HG02973 (cell line): ENCODE measurements around the gene CRIM1.

ENCODE experiments used
- ATAC-seq: cut with Tn5 transposase; IDR thresholded peaks from one replicate; pipeline ENCODE4 v1.9.1; 2021; ENCODE audit warnings: moderate library complexity; ENCODE audit not compliant: unreplicated experiment

CRIM1 gene

DNA sequence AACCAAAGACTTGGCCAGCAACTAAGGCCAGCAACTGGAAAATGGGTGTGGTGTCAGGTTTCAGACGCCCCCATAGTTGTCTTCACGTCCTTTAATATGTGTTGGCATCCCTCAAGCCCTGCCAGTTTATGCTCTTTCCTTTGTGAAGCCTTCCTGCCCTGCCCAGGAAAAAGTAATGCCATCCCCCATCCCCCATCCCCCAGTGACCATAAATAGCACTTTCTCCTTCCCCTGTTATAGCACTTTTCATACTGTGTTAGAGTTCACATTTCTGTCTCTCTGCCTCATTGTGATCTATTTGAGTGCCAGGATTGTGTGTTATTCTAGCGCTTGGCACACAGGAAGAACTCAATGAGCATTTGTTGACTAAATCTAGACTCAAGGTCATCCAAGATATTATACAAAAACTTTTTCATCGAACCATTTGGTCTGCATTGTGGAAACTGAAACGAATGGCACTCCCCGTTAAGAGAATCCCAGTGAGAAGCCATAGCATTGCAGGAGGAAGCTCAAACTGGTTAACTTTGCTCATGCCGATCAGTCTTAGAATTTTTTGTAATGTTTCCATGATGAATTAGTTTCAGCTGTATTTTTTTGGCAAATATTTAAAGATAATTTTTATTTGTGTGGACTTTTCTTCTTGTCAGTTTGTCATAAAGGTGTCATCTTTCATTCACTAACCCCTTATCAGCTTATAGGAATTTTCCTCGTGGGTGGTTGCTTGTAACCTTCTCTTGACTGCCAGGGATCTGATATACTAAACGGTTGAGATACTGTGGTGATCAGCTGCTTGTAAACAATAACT is 15.7 kb downstream of the CRIM1 start:
- no peak for ATAC-seq

DNA sequence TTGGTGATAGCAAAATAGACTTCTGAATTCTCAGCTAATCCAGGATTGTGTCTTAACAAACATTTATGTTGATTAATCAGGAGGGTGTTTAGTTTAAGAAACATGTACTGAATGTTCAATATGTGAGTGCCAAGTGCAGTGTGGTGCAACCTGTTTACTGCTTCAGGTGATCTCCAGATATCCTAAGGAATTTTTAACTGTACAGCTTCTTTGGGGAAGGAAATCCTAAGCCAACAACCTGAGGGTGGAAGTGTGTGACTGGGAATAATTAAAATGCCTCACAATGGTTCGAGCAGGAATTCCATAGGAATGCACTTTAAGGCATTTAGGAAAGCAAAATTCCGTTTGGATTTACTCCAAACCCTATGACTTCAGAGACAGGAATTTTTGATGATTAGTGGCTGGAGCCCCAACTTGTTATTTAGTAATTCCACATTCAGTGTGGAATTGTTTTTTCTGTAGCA is 16.4 kb downstream of the CRIM1 start:
- no peak for ATAC-seq

DNA sequence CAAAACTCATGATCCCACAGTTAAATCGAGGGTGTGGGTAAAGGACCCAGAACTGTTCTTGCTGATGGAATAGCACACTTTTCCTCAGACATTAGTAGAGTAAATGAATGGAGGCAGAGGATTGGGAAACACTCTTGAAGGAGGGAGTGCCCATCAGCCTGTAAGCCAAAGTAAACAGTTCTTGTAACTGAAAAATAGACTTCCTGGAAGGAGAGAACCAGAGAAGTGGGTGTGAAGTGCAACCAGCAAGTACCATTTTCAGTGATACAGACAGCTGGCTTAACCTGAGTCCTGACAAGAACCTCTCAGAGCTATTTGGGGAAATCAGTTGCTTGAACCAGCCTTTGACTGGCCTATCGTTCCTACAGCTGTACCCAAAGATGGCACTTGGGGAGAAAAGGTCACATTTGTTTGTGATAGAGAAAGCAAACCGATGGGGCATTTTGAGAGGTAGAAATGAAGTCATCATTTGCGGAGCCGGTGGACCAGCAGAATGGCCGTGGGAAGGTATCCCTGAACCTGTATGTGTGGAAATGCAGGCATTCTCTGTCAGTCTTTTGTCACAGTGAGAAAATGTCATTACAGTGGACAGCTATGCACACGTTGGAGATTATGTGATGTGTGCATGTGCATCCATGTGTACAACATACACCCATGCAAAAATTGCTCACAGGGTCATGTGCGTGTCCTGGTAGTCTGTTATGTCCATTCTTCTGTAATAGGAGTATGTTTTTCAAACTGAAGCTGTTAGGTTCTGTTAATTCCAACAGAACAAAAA is 17.8 kb downstream of the CRIM1 start:
- no peak for ATAC-seq

DNA sequence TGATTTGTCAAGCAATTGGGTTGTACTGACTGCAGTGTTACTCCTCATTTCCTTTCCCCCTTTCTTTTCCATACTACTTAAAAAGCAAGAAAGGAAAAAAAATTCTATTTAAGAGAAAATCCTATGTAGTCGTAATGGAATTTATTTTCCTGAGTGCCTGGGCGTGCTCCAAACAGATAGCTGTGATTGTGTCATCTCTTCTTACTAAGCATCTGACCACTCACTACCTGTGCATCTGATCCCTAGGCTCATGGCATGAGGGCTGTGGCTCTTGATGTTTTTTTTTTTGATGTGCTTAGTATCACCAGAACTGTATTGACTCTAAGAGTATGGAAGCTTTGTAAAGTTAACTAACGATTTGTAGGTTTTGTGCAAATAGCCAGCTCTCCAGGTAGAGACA is 19.0 kb downstream of the CRIM1 start:
- no peak for ATAC-seq

DNA sequence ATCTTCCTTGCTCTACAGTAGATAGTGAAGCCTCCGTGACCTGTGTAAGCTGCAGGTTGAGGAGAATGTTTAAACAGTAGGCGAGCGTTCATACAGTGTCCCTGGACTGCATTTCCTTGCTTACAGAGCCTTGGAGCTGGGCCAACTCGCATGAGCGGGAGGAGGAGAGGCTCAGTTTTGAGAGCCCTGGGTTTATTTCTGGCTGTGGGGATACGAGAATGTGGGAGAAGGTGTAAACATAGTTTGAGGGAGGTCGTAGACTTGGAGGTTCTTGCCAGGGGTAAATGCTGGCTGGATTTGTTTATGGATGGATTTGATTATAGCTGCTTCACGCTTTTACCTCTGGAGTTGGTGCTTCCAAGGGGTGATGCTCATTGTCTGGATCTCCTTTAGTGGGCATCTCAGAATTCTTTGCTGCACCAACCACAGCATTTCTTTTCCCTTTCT is 20.8 kb downstream of the CRIM1 start:
- no peak for ATAC-seq

DNA sequence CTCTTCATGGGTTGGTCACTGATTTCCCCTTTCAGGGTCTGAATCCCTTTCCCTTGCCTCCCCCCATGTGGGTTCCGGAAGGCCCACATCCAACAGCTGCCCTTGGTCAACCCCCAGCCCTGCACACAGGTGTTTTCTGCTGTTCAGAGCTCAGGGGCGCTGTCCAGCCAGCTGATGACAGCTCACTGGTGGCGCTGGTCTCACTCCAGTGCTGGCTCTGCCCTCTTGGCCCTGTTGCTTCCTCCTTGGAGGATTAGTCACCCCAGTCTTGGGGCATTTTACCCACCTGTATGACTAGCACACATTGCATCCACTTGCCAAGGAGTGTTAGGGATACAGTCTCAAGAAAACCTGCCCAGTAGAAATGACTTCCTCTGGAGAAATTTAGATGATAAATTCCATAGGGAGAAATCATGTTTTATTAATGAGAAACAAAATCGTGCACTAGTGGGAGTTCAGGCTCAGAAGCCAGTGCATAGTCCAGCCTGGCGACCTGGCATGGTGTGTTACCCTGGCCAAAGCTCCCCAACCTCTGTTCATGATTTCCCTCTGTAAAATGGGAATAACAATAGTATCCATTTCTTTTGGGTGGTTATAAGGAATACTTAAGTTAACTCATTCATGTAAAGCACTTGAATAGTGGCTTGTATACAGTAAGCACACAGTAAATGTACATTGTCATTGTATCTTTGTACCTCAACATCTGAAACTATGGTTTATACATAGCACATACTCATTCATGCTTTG is 21.6 kb downstream of the CRIM1 start:
- ATAC-seq = no peak

DNA sequence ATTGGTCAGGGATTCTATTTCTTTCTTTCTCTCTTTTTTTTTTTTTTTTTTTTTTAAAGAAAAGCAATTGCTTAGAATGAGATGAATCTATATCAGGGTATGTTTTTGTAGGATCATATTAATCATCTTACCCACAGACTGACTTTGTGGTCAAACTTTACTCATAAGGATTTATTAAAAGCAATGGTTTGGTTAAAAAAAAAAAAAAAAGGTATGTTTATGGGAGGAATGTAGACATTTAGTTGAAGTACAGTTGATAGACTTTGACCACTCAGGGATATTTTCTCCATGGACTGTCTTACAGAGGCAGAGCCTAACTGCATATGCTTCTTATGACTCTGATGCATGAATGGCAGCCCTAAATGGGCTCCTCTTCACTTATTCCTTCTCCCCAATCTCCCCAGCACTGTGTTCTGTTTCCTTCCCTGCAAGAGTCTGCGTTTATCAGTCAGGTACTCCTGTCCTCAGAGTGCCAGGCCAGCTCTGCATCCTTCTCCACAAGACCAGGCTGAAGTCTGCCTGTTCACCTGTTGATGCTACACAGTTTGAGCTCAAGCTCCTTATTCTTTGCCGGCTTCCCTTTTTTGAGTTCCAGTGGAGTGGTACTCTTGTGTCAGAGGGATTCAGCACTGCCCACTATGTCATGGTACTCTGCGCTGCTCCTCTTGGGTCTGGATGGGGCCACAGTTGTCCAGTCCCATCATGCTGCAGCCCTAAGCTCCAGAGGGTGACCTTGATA is 24.3 kb downstream of the CRIM1 start:
- ATAC-seq = no peak

DNA sequence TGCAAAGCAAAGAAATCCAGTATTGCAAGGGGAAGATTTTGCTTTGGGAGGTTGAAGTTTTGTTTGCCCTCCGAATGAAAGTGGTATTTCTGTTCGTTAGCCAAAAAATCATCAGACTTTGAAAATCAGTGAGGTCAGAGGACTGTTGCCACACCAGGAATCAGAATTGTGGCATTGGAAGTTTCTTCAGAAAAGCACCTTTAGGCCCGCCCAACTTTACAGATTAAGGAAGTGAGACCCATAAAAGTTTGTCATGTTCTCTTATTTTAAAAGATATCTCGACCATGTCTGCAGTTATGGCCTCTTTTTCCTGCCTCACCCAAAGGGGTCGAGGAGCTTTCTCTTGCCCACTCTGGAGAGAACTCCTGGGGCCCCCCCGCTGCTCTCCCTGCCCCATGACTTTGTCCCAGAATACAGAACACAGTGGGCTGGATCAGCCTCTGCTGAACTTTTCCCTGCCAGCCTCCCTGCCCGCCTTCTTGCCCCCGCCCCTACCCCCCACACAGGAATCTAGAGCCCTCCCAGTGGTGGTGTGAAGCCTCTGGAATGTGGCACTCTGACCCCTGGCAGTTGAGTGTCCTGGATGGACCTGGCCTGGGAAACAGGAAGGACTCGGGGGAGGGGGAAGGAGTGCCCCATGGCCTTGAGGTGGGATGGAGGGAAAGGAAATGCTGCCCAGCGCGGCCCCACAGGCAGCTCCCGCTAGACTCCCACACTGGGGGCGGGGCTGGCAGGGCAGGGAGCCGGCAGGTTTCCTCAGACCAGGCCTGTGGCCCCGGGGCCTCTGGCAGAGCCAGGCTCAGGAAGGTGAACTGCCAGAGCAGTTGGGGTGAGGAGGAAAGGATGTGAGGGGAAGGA is 25.3 kb downstream of the CRIM1 start:
- no peak for ATAC-seq

DNA sequence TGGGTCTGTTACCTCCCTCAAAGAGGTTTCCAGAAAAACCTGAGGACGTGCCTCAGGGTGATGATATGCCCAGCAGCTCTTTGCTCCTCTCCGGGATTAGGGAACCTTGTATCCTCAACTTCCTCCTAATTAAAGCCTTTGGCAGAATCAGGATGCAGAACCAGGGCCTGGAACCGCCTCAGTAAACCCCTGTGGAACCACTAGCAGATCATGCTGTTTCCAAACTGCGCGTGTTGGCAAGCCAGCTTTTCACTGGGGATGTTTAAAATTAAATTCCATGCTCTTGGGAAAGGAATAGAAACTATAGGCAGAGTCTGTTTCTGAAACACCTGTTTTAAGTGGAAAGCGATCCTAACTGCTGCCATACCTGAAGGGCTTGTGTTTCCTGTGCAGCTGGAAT is 26.4 kb downstream of the CRIM1 start:
- ATAC-seq = no peak

DNA sequence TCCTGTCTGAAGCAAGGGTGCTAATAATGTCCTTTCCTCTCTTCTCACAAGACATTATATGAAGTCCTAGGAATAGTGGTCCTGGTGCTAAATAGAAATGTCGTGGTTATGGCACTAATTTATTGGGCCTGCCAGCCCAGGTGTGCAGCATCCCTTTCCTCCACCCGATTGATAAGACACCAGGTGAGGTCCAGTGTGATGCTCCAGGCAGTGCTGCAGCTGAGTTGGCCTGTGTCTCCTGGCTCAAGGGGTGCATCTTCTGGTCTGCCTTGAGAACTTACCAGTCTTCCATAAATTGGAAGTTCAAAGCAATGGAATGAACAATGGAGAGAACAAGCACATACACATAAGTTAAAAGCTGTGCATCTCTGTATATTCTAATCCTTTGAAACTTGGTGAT is 26.9 kb downstream of the CRIM1 start:
- ATAC-seq = no peak

DNA sequence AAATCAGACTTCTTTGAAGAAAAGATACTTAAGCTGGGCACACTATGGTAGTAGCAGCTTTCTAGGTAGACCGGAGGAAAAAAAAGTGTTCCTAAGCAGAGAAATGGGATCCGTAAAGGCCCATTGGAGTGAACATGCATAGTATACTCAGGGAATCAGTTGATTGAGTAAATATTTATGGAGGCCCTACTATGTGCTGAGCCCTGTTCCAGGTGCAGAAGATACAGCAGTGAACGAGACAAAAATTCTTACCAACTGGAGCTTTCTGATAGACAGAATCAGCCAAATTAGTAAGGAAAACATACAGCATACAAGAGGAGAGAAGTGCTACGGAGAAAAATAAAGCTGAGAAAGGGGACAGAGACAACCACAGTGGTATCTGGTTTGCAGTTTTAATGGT is 28.1 kb downstream of the CRIM1 start:
- no peak for ATAC-seq

DNA sequence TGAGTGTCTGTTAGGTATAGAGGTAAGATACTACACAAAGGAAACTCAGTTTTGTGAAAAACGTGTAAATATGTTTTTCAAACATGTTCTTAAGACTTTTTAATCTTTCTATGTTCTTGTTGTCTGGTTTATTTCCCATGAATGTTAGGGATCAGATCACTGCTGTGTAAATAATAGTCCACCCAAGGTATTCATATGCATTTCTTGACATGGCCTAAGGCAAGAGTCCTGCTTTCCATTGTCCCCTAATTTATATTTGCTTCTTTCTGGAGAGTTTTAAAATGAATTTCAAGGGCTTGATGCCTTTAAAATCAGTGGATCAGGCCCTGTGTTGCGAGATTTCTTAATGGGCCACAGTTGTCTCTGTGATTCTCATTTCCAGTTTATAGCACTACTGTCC is 28.9 kb downstream of the CRIM1 start:
- no peak for ATAC-seq

DNA sequence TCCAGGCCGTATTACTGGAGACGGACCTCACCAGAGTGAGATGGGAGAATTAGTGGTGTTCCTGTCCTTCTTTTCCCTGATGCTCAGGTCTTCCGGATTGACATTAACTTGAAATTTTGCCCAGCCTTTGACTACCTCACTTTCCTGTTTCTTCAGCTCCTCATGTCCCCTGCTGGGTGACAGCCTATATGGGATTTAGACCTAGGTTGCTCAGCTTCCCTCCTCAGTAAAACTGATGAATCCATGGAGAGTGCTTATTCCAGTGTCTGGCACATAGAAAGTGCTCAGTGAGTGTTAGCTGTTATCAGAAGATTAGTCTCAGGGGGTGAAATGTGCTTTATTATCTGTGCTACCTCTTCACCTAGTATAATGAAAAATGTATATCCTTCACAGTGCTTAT is 30.0 kb downstream of the CRIM1 start:
- ATAC-seq = no peak

DNA sequence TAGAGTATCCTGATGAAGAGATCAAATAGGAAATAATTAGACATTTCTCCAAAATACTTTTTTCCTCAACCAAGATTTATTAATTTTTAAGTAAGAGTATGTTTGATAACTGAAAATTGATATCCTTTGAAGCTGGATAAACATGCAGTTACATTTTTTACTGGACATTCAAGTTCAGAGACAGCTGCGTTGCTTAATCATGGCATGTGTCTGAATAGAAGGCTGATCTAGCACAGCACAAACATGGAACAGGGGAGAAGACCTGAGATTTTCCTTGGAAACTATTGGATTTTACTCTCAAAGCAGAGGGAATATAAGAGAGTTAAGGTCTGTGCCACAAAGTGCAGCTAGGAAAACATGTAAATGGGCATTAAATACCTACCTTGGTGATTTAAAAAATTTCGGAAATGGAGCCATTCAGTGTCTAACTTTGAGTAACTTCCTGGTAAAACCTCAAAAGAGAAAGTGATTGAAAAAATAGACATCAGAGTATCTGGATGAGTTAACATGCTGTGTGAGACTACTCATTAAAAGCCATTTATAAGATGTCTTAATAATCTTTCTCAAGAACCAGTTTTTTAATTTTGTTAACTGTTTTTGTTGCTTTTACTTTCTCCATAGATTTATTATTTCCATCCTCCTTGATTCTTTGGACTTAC is 31.8 kb downstream of the CRIM1 start:
- ATAC-seq = no peak

DNA sequence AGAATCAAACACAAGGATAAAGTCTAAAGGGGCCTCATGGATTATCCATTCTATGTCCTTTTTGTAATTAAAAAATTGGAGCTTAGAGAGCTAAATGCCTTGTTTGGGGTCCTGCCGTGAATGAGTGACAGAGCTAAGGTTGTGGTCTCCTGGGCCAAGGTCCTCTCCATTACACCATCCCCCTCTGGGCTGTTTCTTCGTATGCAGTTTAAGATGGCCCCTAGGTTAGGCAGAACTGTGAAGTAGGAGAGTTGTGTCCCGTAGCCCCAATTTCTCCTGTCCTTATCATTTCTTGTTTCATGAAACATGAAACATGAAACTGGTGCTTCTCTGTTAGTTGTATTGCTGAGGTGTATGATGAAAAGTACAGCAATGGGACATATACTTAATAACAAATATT is 32.9 kb downstream of the CRIM1 start:
- ATAC-seq = no peak

DNA sequence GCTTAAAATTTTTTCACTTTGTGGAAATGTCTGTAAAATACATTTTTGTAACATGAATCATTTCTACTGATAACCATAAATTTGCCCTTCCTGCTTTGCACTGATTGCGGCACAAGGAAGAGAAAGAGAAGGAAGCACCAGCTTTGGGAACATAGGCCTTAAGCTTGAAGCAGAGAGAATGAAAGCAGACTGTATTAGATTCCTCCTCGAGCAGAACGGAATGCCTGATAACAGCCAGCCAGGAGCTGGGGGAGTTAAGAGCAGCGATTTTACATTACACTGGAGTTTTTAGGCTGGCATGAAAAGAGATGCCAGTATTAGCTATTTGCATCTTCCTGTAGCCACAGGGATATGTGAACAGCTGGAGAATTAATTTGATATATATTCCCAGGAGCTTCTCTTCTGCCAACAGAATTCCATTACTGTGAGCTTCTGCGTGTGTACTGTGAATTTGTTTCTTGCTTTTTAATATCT is 33.5 kb downstream of the CRIM1 start:
- no peak for ATAC-seq

DNA sequence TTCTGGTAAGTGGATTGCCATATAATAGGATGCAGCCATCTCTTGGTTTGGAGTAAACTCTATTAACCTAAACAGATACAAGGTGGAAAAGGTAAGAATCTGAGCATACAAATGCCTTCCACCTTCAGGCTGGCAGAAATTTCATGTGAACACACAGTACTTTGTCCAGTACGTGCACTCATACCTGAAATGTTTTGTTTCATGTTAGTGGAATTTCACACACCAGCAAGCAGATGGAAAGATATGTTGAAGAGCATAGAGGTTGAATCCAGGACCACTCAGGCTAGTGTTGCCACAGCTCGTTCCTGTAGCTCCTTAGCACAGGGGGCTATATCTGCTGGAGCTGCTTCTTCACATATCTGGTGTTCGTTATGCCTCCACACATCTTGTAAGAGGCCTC is 34.0 kb downstream of the CRIM1 start:
- no peak for ATAC-seq

DNA sequence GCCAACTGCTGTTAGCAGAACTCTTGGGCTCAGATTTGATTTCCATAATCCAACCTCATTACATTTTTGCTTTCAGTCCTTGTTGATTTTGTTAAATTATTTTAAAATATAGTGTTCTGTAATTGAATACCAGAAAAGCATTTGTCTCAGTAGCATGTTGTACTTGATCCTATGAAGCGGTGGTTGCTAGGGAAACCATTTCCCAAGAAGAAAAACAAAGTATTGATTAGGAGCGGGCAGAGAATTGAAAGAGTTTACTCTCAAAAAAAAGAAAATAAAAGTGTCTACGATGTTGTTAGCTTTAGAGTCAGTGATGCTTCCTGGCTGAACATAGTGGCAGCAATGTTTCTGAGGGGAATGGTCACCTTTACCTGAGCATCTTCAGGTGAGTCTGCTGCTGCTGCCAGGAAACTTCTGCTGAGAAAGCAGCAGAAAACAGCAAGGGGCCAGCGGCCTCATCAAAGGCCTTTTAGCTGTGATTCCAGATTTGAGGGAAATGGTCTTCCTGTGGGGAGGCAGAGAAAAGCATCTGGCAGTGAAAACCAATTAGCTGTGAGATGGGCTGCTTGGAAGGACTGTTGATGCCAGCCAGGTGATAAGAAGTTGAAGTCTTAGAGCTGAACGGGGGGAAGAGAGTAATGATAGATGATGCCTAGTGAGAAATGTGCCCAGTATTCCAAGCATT is 37.1 kb downstream of the CRIM1 start:
- no peak for ATAC-seq
